GM21737 (cell line): Measurements from ENCODE around the gene WBP1L.
"Not testable (repeated sequence)": the region's sequence is repeated elsewhere in the genome, so short reads cannot be mapped to it uniquely, and the experiment has no call there.

Source experiments
- ATAC-seq: cut with Tn5 transposase; IDR thresholded peaks from one replicate; pipeline ENCODE4 v1.9.1; 2021; ENCODE audit warnings: mild to moderate bottlenecking, moderate library complexity; ENCODE audit not compliant: unreplicated experiment

Gene WBP1L

DNA sequence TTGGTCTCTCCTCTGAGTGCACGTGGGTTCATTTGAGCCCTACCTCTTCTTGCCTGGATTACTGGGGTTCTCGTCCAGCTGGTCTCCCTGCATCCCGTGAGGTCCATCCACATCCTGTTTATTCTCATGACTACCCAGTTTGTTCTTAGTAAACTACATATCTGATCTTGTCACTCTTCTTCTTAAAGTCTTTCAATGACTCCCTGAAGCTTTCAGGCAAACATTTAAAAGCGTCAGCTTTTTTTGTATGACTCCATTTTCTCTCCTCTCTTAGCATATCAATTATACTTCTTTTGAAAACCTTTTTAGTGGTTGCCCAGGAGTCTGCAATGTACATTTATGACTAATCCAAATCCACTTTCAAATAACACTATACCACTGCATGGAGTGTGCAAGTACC lies 21.8 kb upstream of the WBP1L start:
- ATAC-seq = no peak

DNA sequence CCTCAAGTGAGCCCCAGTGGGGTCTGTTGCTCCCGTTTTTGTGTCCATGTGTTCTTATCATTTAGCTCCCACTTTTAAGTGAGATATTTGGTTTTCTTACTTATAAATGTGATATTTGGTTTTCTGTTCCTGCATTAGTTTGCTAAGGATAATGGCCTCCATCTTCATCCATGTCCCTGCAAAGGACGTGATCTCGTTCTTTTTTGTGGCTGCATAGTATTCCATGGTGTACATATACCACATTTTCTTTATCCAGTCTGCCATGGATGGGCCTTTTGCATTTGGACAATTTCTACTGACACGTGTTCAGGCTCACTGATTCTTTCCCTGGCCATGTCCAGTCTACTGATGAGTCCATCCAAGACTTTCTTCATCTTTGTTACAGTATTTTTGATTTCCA lies 19.8 kb upstream of the WBP1L start:
- ATAC-seq = no peak

DNA sequence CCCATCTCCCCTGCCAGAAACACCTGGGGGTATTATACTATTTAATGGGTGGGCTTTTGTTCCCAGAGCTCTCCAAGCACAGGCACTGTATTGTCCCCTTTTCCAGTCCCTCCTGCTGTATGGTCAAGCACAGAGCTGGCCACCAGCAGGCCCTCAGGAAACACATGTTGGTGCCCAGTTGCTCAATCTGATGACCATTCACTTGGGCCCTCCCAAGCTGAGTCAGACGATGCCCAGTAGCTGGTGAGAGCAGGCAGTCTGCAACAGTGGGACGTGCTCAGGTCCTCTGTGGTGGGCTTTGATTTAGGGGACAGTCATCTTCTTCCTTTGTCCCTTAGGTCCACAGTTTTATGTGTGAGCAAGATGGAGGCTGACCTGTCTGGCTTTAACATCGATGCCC lies 17.5 kb upstream of the WBP1L start:
- no peak for ATAC-seq

DNA sequence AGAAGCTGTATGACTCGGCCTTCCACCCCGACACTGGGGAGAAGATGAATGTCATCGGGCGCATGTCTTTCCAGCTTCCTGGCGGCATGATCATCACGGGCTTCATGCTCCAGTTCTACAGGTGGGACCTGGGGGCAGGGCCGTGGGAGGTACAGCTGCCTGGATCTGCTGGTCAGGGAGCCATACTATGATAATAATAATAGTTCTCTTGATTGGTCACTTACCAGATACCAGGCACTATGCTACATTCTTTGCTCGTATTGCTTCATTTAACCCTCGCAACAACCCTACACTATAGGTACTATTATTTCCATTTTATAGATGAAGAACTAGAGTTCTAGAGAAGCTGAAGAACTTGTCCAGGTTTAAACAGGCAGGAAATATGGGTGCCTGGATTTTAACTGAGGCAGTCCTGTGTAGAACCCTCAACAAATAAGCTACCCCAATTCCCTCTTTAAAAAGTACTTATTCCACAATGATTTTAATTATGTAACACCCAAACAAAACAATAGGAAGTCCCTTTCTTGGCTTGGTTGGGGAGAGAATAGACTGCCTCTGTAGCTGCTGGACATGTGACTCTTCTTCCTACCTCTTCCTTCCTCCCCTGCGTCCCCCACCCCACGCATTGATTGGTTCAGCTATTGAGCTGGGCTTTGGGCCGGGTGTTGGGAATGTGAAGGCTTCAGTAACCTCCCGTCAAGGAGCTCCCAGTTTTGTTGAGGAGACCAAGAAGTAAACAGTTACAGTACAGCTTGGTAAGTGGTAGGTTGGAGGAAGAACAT lies 16.5 kb upstream of the WBP1L start:
- no peak for ATAC-seq

DNA sequence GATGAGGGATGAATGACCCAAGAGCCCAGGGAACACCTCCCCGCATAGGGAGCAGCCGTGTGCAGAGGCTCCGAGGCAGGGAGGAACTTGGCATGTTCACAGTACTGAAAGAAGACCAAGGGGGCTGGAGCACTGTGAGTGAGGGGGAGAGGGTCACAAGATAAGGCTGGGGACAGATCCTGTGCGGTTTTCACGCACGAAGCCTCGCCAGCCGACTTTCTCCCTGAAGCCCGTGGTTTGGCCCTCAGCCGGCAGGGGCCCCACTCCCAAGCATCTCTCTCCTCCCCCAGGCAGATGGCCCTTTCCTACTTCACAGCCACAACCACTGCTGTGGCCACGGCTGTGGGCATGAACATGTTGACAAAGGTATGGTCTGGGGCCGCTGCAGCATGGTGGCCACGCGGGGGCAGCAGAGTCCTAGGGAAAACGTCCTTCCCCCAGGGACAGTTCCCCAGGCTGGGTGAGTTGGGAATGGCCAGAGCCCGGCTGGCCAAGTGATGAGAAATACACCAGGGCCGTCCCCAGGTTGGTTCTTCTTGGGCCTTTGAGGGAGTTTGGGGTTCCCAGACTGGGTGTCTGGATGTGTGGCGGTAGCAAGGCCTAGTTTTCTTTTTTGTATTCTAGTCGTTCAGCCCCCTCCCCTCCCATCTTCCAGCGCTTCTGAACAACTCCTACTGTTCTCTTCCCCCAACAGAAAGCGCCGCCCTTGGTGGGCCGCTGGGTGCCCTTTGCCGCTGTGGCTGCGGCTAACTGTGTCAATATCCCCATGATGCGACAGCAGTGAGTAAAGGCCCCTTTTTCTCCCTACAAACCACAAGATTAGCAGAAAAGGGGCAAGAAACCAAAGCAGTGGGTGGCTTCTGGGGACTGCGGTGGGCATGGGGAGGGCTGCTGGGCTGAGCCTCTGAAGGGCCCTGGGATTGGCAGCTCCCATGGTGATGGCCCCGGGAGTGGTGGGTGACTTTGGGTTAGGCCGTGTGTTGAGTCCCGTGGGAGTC lies 14.4 kb upstream of the WBP1L start:
- no peak for ATAC-seq

DNA sequence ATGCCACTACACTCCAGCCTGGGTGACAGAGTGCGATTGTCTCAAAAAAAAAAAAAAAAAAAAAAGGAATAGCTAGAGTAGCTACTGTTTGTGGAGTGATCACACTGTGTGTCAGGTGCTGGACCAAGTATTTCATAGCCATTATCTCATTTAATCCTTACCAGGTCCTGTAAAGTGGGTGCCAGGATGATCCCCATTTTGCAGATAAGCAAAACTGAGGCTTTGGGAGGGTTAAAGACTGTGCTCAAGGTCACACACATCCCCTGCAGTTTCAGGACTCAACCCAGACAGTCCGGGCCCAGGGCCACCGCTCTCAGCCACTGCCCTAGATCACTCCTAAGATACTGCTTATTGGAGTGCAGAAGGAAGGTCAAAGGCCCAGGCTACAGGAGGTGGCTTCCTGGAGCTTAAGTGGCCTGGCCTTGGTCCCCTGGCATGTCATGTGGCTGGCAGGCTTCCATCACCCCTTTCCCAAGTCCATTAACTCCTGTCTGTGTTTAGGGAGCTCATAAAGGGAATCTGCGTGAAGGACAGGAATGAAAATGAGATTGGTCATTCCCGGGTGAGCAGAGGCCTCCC lies 12.4 kb upstream of the WBP1L start:
- no peak for ATAC-seq

DNA sequence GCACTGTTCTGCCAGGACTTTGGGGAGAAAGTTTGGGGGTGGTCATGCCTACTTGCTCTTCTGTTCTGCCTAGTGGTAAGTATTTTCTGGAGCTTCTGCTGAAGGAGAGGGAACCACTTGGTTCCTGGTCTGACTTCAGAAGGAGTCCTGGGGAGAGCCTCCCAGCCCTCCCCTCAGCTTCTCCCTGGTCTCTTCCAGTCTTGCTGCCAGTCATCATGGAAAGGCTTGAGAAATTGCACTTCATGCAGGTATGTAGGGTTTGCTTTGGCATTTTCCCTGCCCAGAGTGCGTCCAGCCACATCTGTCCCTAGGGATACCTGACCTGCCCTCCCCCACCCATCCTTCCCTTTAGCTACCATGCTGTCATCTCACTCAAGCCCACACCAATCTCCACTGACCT lies 11.1 kb upstream of the WBP1L start:
- no peak for ATAC-seq

DNA sequence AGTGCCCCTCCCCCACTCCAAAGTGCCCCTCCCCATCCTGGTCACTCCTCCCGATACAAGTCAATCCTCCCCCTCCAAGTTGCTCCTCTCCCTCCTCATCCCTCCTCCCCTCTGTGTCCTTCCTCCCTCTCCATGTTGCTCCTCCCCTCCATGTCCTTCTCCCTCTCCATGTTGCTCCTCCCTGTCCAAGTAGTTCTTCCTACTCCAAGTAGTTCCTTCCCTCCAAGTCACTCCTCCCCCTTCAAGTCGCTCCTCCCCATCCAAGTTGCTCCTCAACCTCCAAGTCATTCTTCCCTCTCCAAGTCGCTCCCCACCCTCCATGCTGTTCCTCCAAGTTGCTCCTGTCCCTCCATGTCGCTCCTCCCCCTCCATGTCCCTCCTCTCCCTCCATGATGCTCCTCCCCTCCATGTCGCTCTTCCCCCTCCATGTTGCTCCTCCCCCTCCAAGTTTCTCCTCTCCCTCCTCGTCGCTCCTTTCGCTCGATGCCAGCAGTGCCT lies 8.6 kb upstream of the WBP1L start:
- ATAC-seq = no peak

DNA sequence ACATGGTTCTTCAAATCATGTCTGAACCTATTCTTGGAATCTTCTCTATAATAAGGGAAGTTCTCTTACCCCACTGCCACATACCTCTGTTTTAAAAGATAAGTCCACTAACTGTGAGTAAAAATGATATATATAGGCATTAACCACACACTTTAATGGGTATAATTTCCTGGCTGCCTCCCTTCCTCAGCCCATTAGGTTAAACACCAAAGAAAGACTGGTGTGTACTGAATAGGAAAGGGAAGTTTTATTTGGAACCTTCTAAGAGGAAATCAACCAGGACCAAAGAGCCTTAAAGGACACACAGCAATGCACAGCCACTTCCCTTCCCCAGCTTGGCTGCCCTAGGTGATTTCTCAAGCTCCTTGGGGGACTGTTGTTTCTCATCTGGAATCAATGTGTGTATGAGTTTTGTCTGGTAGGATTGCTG lies 5.0 kb upstream of the WBP1L start:
- ATAC-seq = no peak

DNA sequence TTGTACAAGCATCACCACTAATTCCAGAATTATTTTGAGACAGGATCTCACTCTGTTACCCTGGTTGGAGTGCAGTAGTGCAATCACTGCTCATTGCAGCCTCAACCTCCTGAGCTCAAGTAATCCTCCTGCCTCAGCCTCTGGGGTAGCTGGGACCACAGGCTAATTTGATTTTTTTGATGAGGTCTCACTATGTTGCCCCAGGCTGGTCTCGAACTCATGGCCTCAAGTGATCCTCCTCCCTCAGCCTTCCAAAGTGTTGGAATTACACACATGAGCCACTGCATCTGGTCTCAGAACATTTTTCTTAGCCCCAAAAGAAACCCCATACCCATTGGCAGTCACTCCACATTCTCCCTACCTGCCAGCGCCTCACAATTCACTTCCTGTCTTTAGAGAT lies 3.5 kb upstream of the WBP1L start:
- no peak for ATAC-seq

DNA sequence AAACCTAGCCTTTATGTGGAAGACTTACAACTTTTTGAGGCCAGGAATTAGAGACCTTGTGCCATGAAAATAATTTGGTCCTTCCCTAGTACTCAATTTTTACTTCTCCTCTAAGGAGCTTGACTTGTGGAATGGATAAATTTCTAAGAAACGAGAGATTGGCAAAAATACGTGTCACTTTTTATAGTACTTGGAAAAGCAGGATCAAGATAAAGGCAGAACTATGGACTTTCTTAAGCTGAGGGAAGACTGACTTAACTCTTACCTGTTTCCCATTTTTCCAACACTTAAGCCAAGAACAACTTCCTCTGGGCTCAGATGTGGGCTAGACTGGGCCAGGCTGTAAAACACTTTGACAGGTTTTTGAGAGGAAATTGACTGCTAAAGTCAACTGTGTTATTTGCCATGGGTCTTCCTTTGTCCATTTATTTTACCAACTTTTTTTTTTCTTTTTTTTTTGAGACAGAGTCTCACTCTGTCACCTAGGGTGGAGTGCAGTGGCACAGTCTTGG lies 2.0 kb upstream of the WBP1L start:
- no peak for ATAC-seq

DNA sequence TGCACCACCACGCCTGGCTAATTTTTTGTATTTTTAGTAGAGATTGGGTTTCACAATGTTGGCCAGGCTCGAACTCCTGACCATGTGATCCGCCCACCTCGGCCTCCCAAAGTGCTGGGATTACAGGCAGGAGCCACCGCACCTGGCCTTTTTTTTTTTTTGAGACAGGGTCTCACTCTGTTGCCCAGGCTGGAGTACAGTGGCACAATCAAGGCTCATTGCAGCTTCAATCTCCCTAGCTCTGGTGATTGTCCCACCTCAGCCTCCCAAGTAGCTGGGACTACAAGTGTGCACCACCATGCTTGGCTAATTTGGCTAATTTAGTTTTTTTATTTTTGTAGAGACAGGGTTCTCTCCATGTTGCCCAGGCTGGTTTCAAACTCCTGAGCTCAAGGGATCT lies 1.4 kb upstream of the WBP1L start:
- ATAC-seq = not testable (repeated sequence)

DNA sequence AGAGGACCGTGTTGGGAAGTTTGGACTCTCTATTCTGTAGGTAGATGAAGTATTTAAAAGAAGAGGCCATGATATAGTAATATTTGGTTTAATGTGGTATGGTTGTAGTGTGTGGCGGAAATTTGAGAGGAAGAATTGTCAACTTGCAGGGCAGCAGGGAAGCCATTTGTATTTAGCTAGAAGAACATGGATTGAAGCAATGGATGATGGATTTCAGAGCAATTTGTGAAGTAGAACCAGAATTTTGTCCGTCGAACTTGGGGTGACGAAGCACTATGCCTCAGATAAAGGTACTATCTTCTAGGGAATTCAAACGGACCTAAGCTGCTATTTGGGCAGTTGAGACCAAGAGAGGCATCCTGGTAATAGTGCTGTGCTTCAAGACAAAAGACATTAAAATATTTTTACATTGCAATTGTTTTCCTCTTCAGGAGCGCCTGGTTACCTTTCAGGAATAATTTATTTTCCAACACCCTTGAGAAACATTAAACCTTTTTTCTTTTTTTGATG lies 615 bp upstream of the WBP1L start:
- ATAC-seq = no peak

DNA sequence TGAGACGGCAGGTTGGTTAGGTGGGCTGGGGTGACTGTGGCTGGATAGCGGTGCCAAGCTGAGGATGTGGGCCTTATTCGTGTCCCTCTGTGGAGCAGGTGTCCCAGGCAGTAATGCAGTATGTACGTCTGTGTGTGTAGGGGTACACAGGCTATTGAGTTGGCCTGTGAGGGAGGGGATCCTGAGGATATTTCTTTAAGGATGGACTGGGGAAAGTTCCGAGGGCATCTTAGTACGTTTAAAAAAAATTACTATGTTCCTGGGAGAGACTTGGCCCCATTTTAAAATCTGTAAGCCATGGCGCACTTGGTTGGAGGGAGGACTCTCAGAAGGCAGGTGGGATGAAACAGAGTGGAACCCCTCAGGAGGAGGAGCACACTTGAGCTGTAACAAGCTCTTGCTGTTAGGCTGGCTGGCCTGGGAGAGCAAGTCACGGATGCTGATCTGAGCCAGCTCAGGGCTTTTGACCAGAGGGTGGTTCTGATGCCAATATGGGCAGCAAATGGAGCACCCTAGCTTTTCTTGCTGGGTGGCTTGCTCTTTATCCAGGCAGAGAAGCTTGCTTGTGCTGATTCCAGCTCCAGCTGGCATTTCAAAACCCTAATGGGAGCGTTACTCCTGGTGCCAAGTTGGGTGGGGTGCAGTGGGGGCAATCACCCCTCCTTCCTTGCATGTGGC lies 765 bp downstream of the WBP1L start:
- no peak for ATAC-seq

DNA sequence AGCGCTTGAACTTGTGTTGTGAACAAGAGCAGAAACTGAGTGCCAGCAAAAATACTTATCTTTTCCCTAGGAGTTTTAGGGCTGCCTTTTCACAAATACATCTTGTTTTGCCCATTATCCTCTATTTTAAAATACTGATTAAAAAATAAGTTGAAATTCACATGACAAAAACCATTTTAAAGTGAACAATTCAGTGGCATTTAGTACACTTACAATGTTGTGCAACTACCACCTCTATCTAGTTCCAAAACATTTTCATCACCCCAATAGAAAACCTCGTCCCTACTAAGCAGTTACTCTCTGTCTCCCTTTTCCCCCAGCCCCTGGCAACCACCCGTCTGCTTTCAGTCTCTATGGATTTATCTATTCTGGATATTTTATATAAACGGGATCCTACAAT lies 1.4 kb downstream of the WBP1L start:
- no peak for ATAC-seq

DNA sequence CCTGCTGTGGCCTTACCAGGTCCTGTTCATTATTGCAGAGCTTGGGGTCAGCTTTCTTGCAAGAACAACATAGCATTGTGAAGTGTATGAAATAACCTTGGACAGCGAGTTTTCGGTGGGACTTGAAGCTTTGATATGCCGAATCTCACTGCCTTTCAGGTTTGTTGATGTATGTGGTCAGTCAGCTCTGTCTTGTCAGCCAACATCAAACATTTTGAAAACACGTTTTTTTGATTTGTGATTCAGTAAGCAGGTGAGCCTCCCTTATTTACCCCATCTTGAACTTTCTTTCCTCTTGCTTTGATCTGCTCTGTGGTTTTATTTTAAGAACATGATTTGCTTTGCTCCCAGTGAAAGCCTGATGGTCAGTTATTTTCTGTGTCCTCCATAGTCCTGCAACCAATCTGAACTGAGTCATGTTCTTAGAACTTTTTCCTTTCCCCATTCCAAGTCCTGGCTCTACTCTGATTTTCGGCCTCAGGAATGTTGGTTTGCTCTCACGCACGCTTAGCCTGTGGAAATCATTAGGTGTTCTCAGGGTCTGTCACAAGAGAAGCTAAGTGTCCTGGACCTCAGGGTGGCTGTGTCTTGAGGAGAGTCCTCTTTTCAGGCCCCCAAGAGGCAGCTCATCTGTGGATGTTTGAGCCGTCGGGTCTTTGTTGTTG lies 8.7 kb downstream of the WBP1L start:
- ATAC-seq = no peak

DNA sequence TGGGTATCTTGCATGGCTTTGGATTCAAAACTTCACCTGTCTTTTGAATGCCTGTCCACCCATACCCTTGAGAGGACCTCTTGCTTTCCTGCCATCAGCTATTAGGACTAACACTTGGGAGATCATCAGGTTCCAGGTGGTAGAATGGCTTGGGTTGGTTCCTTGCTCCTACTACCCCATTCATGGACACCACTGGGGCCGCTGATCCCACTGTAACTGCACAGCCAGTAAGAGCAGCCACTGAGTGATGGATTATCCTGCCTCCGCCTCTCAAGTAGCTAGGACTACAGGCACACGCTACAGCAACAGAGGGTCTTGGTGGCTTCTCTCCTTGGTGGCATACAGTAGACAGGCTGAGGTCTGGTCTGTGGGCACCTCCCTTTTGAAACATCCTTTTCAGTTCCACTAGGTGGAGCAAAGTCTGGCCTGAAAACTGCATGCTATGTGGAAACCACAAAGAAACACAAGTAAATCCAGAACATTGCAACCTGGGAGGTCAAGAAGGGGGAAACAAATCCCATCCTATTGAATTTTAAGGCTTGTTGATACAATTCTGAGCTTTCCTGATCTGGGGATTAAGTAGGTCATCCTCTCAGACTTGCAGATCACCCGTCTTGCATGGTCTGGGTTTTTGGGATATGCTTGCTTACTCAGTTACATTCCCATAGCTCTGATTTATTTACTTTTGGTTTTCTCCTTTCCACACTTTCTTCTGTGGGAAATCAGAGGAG lies 9.4 kb downstream of the WBP1L start:
- no peak for ATAC-seq

DNA sequence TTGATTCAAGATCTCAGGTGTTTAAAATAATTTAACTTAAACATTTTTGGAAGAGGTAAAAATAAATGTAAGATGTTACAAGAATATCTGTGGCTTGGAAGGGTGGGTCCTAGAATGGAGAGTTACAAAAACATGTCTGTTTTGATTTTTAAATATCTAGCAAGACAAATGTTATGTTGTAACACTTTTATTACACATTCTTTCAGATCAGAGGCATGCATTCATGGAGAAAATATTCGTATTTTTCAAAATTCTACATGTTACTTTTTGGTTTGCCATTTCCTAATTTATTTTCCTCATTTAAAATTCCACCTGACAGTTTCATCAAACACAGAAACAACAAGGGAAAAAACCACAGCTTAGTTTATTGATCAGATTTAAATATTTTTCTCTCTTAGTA lies 10.0 kb downstream of the WBP1L start:
- ATAC-seq = no peak

DNA sequence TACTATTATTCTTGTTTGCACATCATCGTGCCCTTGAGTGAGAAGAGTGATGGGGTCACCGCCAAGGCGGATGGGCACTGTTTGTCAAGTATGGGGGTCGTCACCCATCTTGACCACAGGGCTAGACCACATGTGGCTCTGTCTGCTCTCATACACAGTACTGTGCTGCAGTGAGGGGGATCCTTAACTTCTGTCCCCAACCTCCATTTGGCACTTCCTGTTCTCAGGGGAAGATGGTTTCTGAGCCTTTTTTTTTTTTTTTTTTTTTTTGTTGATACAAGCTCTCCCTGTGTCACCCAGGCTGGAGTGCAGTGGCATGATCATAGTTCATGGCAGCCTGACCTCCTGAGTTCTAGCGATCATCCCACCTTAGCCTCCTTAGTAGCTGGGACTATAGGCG lies 13.6 kb downstream of the WBP1L start:
- no peak for ATAC-seq
